ENCODE data around the gene TIMP3.

The TIMP3 gene

DNA sequence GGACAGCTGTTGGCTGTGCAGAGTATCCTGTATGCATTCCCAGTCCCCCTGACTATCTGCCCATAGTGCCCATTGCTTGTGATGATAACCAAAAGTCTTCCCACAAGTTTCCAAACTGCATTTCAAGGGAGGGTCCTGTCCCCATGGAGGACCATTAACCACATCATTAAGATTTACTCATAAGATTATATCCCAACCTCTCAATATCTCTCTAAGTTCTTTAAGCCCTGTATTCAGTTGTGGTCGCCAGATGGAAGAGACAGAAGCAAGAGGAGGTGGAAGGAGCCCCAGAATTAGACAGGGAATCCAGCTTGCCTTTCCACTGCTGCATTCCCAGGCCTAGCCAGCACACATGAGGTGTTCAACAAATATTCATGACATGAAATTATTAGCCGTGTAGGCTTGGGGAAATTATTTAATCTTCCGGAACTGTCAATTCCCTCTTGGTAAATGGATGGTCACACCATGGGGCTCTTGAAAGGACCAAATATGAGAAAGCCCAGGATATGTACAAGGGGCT lies 42.6 kb upstream of the TIMP3 start:
- ChIA-PET CTCF (no interaction called here), POLR2A (ENCODE audit: low non-redundant PET) (no interaction called here)

DNA sequence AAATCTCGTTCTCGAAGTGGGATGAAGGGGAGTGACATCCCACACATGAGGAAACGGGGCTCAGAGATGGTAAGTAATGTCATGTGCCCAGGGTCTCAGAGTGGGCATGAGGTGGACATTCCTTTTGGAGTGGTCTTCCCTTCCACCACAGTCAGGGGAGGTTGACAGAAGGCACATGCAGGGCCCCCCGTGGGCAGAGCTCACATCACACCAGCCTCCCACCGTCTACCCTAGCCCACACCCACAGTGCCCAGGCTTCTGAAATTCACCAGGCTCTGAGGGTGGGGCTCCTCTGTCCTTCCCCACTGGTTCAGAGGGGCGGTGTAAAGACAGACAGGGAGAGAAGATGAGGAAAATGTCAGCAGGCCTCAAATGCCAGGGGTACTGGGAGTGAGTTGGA lies 41.1 kb upstream of the TIMP3 start:
- ChIA-PET POLR2A (ENCODE audit: low non-redundant PET) (no interaction called here), CTCF (interaction anchor here (0.6 kb wide), 1 partner anchor 79 kb away, joined by 3 read pairs; no protein-coding TSS in a partner anchor)
- no peak for DNase-seq (ENCODE audit: low spot score)
- TF ChIP-seq, protein P1, sequence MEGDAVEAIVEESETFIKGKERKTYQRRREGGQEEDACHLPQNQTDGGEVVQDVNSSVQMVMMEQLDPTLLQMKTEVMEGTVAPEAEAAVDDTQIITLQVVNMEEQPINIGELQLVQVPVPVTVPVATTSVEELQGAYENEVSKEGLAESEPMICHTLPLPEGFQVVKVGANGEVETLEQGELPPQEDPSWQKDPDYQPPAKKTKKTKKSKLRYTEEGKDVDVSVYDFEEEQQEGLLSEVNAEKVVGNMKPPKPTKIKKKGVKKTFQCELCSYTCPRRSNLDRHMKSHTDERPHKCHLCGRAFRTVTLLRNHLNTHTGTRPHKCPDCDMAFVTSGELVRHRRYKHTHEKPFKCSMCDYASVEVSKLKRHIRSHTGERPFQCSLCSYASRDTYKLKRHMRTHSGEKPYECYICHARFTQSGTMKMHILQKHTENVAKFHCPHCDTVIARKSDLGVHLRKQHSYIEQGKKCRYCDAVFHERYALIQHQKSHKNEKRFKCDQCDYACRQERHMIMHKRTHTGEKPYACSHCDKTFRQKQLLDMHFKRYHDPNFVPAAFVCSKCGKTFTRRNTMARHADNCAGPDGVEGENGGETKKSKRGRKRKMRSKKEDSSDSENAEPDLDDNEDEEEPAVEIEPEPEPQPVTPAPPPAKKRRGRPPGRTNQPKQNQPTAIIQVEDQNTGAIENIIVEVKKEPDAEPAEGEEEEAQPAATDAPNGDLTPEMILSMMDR (conservative IDR thresholded peaks at IDR 0.05; ENCODE audit: low read depth), result no peak
- H3K27ac ChIP-seq, result no peak overlapping the region

More for the DNA sequence above, 42.6 kb upstream of the TIMP3 start:
- no peak overlapping the region for H3K27ac ChIP-seq
- TF ChIP-seq, protein P1 (conservative IDR thresholded peaks at IDR 0.05; ENCODE audit: low read depth), result no peak
- no peak for DNase-seq (ENCODE audit: low spot score)

DNA sequence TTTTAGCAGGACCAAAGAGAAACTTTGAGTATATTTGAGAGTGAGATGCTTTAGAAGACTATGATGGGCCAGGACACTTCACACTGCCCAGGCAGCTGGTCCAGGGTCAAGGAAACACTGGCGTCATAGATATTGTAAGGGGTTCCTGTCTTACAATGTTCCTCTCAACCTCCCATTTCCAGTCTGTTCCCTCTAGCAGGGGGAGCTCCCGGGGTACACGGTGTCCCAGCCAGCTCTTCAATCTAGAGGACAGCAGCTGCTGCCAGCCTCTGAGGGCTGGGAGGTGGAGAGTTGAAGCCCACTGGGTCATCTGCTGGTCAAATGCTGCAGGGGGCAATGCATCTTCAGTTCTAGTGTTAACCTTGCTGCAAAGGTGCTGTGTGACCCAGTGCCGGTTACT lies 40.7 kb upstream of the TIMP3 start:
- ChIA-PET POLR2A (ENCODE audit: low non-redundant PET) (no interaction called here), CTCF (interaction anchor here (0.6 kb wide), 2 partner anchors 42 to 79 kb away, joined by 3 to 7 read pairs; no protein-coding TSS in a partner anchor)
- TF ChIP-seq, protein P1 (conservative IDR thresholded peaks at IDR 0.05; ENCODE audit: low read depth), result no peak
- no peak overlapping the region for H3K27ac ChIP-seq
- DNase-seq (ENCODE audit: low spot score), result no peak

DNA sequence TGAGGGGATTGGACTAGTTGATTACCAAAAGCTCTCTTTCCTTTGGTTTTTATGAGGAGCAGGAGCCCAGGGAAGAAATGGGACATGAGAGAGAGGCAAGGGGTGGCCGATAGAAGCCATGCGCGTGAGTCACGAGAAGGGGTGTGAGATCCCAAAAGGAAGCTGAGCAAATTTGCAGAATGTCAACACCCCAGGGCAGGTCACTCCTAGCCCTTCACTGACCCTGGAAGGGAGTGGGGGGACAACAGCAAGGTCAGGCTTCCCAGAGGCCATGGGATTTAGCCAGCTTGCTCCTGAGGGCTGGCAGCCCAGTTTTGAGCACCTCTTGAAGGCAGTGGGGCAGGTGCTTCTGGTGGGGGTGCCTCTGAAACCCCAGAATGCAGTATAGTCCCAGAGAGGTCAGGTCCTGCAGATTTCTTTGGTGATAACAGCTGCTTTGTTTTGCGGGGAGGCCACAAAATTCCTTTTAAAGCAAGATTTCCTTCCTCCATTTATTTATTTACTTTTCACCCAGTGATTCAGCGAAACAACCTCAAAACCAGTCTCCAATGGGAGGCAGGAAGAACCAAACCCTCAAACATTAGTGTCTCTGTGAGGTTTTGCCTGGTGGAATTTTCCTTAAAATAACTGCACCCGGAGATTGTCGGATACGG lies 40.1 kb upstream of the TIMP3 start:
- TF ChIP-seq, protein P1 (conservative IDR thresholded peaks at IDR 0.05; ENCODE audit: low read depth), result no peak
- CTCF ChIA-PET, result interaction anchor here (0.6 kb wide), 2 partner anchors 41 to 80 kb away, joined by 3 to 7 read pairs; no protein-coding TSS in a partner anchor
- POLR2A ChIA-PET (ENCODE audit: low non-redundant PET), result no interaction called here
- DNase-seq (ENCODE audit: low spot score), result no peak
- H3K27ac ChIP-seq, result no peak overlapping the region

GRCh38 chr22:32764330-32765131 lies 37.0 kb upstream of the TIMP3 start:
- TF ChIP-seq, protein P1 (conservative IDR thresholded peaks at IDR 0.05; ENCODE audit: low read depth), result no peak
- CTCF ChIA-PET, result no interaction called here
- H3K27ac ChIP-seq, result no peak overlapping the region
- POLR2A ChIA-PET (ENCODE audit: low non-redundant PET), result no interaction called here
- no peak for DNase-seq (ENCODE audit: low spot score)

DNA sequence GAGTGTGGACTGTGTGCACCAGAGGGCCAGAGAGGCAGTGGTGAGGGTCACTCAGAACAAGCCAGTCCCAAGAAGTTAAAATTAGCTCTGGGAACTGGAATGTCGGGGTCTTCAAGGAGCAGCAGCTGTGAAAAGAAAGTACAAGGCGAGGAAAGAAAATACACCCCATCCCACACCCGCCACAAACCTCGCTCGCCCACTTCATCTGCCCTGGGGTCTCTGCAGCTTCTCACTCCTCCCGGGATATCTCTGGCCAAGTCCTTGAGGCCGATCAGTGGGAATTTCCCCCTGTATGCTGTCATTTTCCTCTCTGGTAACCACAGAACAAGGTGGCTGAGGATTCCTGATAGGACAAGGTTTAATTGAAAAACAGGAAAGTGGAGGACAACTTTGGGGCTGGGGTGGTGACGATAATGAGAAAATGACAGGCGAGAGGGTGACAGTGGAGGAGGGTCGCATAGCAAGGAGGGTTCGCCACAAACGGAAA lies 36.3 kb upstream of the TIMP3 start:
- no peak overlapping the region for H3K27ac ChIP-seq
- DNase-seq (ENCODE audit: low spot score), result no peak
- ChIA-PET POLR2A (ENCODE audit: low non-redundant PET) (no interaction called here), CTCF (interaction anchor here (0.6 kb wide), 1 partner anchor 117 kb away, joined by 3 read pairs; no protein-coding TSS in a partner anchor)
- TF ChIP-seq, protein P1 (conservative IDR thresholded peaks at IDR 0.05; ENCODE audit: low read depth), result no peak
